IMR-90 (cell line): ENCODE results near the gene GPC6.

Source experiments
- BHLHE40 ChIP-seq: fragments of 150-350 bp; IDR thresholded peaks from 2 replicates; pipeline ENCODE4 v1.6.1; 2016; ENCODE audit warnings: mild to moderate bottlenecking, low read depth, low read length
- CEBPB ChIP-seq: IDR thresholded peaks from 2 replicates; pipeline ENCODE4 v1.6.1; 2012; ENCODE audit warnings: low read depth, low read length, improper control_type of control experiment
- CHD1 ChIP-seq: IDR thresholded peaks from 2 replicates; pipeline ENCODE4 v1.6.1; 2012; ENCODE audit warnings: low read depth, low read length, improper control_type of control experiment
- FOS ChIP-seq: fragments of 150-350 bp; IDR thresholded peaks from 2 replicates; pipeline ENCODE4 v1.6.1; 2016; ENCODE audit warnings: low read depth, low read length
- MAFK ChIP-seq: IDR thresholded peaks from 2 replicates; pipeline ENCODE4 v1.6.1; 2012; ENCODE audit warnings: low read depth, low read length, improper control_type of control experiment
- MXI1 ChIP-seq: IDR thresholded peaks from 2 replicates; pipeline ENCODE4 v1.6.1; 2012; ENCODE audit warnings: low read depth, mild to moderate bottlenecking, low read length, moderate library complexity, borderline replicate concordance
- NFE2L2 ChIP-seq: fragments of 150-350 bp; IDR thresholded peaks from 2 replicates; pipeline ENCODE4 v1.6.1; 2016; ENCODE audit warnings: low read depth, mild to moderate bottlenecking, low read length
- POLR2A ChIP-seq: IDR thresholded peaks from 2 replicates; pipeline ENCODE4 v1.6.1; 2012; ENCODE audit warnings: mild to moderate bottlenecking, low read depth, low read length
- RAD21 ChIP-seq: IDR thresholded peaks from 2 replicates; pipeline ENCODE4 v1.6.1; 2012; ENCODE audit warnings: low read length, improper control_type of control experiment
- RCOR1 ChIP-seq: IDR thresholded peaks from 2 replicates; pipeline ENCODE4 v1.6.1; 2012; ENCODE audit warnings: mild to moderate bottlenecking, low read length, improper control_type of control experiment; ENCODE audit not compliant: insufficient replicate concordance
- RFX5 ChIP-seq: IDR thresholded peaks from 2 replicates; pipeline ENCODE4 v1.8.0; 2012; ENCODE audit warnings: low read depth, mild to moderate bottlenecking, low read length, moderate library complexity
- SMC3 ChIP-seq: fragments of 150-350 bp; IDR thresholded peaks from 2 replicates; pipeline ENCODE4 v1.6.1; 2016; ENCODE audit warnings: low read depth, mild to moderate bottlenecking, antibody characterized with exemption, low read length, moderate library complexity
- TF ChIP-seq, protein P1 (sequence below): conservative IDR thresholded peaks from 2 replicates; pipeline ENCODE4 v1.5.1; 2012; ENCODE audit warnings: mild to moderate bottlenecking, low read depth, low read length, improper control_type of control experiment
- TF ChIP-seq, protein P2 (sequence below): fragments of 150-350 bp; IDR thresholded peaks from 2 replicates; pipeline ENCODE4 v1.6.1; 2017; ENCODE audit warnings: mild to moderate bottlenecking, antibody characterized with exemption, low read length, low read depth

DNA sequence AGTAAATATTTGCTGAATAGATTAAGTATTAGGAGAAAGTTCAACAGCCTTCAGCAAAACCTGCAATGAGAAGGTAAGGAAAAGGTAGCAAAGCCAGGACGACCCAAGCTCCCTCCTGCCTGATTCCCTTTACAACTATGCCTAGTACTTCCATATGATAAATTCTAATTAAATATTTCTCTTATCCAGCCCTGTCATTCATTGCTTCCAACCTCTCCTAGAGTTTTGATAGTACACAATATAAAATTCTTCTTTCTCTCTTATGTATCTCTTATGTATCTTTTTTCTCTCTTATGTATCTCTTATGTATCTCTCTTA, 1065.7 kb downstream of the GPC6 start:
- TF ChIP-seq, protein P1, sequence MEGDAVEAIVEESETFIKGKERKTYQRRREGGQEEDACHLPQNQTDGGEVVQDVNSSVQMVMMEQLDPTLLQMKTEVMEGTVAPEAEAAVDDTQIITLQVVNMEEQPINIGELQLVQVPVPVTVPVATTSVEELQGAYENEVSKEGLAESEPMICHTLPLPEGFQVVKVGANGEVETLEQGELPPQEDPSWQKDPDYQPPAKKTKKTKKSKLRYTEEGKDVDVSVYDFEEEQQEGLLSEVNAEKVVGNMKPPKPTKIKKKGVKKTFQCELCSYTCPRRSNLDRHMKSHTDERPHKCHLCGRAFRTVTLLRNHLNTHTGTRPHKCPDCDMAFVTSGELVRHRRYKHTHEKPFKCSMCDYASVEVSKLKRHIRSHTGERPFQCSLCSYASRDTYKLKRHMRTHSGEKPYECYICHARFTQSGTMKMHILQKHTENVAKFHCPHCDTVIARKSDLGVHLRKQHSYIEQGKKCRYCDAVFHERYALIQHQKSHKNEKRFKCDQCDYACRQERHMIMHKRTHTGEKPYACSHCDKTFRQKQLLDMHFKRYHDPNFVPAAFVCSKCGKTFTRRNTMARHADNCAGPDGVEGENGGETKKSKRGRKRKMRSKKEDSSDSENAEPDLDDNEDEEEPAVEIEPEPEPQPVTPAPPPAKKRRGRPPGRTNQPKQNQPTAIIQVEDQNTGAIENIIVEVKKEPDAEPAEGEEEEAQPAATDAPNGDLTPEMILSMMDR, result no peak
- no peak for TF ChIP-seq POLR2A
- no peak for TF ChIP-seq RAD21
- no peak for TF ChIP-seq SMC3
- TF ChIP-seq CHD1, result no peak
- TF ChIP-seq BHLHE40, result no peak
- TF ChIP-seq FOS, result no peak
- TF ChIP-seq RFX5, result no peak
- TF ChIP-seq CEBPB, result no peak
- TF ChIP-seq RCOR1, result no peak
- TF ChIP-seq NFE2L2, result no peak
- no peak for TF ChIP-seq MXI1
- TF ChIP-seq, protein P2, sequence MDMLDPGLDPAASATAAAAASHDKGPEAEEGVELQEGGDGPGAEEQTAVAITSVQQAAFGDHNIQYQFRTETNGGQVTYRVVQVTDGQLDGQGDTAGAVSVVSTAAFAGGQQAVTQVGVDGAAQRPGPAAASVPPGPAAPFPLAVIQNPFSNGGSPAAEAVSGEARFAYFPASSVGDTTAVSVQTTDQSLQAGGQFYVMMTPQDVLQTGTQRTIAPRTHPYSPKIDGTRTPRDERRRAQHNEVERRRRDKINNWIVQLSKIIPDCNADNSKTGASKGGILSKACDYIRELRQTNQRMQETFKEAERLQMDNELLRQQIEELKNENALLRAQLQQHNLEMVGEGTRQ, result no peak
- TF ChIP-seq MAFK, result no peak
